ENCODE data around the gene SP1.
"Not testable (repeated sequence)": the region's sequence is repeated elsewhere in the genome, so short reads cannot be mapped to it uniquely, and the experiment has no call there.

Gene SP1

GRCh38 chr12:53380104-53380793, at the start of gene SP1:
SP1 (plus strand) TSS chr12:53380176; CDS start chr12:53380292, 116 bp downstream.
- peak; percentile 73 to 90 for DNase-seq

- DNase-seq: no peak
These were observed 49.3 kb upstream of the SP1 start for GRCh38 chr12:53330671-53331070.

DNA sequence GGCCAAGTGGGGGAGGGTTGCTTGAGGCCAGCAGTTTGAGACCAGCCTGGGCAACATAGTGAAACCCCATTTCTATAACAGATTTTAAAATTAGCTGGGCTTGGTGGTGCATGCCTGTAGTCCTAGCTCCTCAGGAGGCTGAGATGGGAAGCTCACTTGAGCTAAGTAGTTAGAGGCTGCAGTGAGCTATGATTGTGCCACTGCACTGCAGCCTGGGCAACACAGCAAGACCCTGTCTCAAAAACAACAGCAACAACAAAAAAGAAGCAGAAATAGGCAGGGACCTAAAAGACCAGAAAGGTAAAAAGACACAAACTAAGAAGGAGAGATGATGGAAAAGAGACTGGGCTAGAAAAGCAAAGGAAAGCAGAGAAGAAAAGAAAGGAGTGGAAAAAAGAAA, 47.6 kb upstream of the SP1 start:
- not testable (repeated sequence) for DNase-seq

GRCh38 chr12:53332744-53333143, 47.2 kb upstream of the SP1 start:
- DNase-seq: no peak

DNA sequence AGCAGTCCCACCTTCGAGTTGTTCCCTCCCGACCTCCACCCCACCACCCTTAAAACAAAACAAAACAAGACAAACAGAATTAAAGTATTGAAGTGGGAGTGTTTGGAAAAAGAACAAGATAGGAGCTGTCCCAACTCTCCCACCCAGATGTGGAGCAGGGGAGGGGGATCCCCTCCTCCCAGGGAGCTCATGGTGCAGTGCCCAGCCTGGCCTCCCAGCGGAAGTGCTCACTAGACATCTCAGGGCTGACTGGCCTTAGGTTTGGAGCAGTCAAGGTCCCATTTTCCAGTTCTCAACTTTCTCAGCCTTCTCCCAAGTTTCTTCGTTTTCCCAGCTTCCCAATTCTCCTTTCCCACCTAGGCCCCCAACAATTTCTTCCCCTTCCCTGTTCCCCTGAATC, 46.7 kb upstream of the SP1 start:
- DNase-seq: no peak

DNA sequence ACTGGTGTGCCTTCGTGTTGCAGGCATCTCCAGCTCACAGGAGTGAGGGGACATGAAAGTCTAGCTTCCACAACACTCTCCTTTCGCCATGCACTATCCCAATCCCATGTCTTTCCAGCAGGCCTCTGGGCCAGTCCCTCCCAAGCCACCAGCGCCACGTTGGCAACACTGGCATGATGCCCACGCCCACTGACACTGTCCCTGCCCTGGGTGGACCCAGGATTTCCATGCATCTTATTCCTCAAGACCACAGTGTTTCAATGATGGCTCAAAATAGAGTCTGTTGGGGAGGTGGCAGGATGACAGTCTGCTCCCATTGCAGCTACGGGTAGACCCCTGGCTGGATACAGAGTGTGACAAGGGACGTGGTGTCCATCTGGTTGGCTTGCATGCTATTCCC, 46.1 kb upstream of the SP1 start:
- no peak for DNase-seq

DNA sequence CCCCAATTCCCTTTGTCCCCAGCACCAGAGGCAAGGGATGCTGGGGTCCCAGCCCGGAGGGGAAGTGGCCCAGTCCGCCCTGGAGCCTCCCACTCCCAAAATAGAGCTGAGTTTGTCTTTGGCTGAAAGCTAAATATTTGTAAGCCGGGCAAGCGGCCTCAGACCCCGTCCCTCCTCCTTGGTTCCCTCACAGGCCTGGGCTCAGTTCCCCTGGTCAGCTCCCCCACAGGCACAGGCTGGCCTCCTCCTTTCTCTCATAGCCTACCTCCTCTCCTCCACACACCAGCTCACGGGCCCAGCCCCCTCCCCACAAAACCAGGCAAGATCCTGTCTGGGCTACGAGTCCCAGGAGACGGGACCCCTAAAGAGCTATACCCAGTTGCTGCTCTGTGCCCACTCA, 45.2 kb upstream of the SP1 start:
- no peak for DNase-seq

DNA sequence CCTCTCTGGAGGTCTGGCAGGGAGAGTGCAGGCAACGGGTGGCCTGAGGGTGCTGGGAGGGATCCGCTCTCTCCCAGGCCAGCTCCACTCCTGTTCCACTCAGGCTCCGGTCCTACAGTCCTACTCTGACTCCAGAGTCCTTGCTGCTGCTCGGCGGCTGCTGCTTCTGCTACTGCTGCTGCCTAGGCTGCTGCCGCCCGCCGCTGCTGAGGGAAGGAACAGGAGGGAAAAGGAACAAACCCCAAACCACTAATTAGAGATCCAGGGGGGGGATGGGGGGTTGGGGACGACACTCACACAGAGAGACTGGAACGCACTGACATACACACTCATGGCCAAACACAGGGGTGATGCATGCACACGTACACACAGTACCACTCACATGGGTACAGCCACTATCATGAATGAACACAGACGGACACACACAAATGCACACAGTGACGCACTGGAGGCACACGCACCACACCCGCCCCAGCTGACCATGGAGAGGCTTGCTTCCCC, 43.7 kb upstream of the SP1 start, which contains the start of gene SP7:
SP7 (minus strand) TSS at position 174 of the 501 bp plus-strand sequence. CDS start 708 bp downstream, outside the sequence.
- no peak for DNase-seq

- no peak for DNase-seq
These were observed 42.0 kb upstream of the SP1 start for GRCh38 chr12:53338017-53338416.

GRCh38 chr12:53338916-53339315, 41.1 kb upstream of the SP1 start:
- DNase-seq: no peak

DNA sequence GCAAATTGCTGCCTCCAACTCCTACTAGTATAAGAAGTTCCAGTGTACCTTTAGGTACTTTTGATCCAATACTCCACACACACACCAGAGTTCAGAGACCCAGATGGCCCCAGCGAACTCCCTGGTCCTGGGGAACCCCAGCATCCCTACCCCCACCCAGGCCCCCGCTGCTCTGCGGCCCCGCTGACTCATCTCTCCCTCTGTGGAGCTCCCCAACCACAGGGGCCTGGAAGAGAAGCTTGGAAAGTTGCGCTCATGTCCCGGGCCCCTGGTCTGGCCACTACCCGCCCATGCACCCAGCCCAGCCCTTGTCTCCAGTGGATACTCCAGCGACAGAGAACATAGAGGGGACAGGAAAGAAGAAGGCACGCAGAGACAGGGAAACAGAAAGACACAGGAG, 39.6 kb upstream of the SP1 start:
- DNase-seq: no peak

DNA sequence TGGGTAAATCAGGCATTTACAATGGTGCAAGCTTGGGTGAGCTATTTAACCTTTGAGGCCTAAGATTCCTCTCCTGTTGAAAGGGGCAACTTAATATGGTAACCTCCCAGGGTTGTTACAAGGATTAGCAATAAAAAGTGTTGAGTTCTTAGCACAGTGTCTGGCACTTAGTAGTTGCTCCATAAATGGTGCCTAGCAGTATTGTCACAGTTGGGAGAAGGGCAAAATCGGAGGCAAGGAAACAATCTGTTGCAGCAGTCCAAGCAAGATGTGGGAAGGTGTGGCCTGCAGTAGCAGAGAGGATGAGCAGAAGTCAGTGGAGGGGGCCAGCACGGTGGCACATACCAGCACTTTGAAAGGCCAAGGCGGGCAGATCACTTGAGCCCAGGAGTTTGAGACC, 36.5 kb upstream of the SP1 start:
- no peak for DNase-seq

DNA sequence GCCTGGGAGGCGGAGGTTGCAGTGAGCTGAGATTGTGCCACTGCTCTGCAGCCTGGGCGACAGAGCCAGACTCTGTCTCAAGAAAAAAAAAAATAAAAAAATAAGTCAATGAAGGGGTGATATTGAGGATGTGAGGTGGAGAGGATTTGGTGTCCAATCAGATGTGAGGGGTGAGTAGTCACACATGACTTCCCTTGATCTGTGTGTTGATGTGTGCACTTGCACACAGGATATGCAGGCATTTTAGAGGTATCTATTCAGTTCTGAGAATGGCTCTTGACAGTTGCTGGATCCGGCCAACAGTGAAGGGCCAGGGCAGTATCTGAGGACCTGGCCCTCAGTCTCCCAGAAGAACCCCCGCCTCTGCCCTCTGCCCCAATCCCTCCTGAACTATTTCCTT, 36.0 kb upstream of the SP1 start:
- no peak for DNase-seq

GRCh38 chr12:53344487-53344823, 35.5 kb upstream of the SP1 start:
- DNase-seq: peak in 1 of 2 experiments; percentile 6

DNA sequence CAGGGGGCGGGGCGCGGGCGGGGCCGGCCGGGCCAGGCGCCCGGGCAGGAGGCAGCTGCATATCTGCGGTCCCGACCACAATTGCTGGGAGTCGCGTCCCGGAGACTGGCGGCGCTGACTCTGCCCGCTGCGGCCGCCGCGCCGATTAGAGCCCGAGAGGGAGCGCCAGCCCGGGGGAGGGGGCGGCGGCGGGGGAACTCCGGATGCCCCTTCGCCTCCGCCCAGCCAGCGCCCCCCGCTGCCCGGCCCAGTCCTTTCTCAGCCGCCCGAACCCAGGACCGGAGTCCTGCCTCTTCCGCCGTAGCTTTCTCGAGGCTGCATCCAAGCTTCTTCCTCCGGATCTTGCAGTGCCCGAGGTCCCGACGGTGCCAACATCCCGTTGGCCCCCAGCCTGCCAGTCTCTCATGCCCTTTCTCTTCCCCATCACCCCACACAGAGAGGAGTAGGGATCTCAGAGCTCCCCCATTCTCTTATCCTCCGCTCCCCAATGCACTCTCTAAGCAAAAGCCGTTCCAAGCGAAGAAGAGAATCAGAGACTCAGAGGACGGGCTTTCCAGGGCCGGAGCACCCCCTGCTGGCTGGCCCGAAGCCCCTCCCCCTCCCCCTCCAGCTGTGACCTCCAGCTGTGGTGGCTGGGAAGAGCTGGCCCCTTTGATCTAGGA, 35.0 kb upstream of the SP1 start:
- peak; percentile 28 to 35 for DNase-seq

DNA sequence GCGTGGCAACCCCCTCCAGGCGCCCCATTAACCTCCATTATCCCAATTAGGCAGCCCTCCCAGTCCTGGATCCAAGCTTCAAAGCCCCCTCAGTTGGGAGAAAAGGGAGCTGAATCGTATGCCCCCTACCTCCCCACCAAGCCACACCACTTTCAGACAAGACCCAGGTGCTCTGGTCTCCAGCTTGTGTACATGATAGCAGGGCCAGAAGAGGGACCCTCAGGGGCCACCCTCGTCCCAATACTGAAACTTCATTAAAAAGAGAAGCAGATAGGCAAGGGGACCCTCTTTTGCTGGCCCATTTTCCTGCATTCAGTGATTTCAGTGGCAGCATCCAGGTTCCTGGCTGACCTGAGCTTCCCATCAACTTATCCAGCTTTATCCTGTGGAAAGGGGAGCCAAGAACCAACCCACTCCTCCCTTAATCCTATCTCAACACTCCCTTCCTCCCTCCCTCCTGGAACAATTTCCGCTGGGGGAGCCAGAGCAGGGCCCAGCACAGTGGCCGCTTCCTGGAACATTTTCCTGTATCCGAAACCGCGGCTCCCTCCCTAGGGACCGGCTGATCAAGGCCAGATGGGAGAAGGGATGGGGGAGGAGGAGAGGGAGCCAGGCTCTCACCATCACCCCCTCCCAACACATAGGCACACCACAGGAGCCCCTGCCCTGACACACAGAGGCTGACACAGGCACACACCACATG, 34.3 kb upstream of the SP1 start:
- no peak for DNase-seq

DNA sequence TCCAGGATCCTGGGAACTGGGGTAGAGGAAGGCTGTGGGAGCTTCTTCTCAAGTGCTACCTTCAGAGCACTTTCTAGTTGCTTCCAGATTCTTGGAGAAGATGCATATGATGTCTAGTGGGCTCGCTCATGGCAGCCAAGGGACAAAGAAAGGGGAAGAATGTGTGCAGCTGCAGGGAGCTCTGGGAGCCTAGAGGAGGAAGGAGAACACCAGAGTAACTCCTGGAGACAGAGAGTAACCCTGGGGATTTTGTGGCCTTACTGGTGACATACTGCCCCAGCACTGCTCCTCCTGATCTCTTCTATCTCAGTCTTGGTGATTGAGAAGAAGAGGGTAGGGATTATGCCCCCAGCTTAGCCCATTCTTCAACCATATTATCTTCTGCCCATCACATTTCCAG, 33.5 kb upstream of the SP1 start:
- DNase-seq: no peak

DNA sequence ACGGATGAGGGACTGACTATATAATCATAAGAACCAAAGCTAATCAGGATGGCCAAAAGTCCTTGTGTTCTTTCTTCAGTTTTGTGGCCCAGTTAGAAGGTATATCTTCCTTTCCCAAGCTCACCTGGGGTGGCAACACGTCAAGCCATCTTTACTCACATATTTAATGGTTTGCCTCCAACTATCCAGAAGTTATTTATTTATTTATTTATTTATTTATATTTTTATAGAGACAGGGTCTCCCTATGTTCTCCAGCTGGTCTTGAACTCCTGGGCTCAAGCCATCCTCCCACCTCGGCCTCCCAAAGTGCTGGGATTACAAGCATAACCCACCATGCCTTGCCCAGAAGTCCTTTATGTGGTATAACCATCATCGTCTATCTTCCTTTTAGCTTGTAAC, 32.1 kb upstream of the SP1 start:
- no peak for DNase-seq

DNA sequence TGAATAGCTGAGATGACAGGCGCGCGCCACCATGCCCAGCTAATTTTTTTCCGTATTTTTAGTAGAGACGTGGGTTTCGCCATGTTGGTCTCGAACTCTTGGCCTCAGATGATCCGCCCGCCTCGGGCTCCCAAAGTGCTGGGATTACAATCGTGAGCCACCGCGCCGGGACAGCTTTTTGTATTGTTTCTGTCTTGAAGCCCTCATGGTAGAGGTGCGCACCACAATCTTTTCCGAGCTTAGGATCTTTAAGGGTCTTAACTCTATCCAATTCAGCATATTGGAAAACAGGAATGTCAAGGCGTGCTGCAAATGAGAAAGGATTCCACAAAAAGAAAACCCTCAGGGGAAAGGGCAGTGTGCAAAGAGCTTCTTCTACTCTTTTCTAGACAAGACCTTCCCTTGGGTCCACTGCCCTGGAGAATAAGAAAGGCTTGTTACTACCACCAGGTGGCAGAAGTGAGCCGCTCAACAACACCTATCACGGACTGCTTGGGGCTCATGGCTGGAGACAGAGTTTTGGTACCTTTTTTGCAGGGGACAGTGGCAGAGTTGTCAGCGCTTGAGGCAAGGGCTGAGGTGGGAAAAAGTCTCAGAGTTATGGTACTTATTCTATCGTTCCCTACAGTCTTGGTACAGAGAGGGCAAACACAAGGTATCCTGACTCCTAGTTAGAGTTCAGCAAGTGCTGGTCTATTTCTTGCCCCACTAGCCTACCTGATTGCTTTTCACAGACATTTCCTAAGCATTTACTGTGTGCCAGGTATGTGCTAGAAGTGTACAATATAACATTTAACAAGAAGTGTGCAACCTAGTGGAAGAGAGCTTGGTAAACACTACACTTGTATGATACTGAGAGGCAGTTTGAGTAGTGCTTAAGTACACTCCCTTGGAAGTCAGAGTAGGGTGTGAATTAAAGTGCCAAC, 27.4 kb upstream of the SP1 start:
- DNase-seq: peak; percentile 34 to 76

DNA sequence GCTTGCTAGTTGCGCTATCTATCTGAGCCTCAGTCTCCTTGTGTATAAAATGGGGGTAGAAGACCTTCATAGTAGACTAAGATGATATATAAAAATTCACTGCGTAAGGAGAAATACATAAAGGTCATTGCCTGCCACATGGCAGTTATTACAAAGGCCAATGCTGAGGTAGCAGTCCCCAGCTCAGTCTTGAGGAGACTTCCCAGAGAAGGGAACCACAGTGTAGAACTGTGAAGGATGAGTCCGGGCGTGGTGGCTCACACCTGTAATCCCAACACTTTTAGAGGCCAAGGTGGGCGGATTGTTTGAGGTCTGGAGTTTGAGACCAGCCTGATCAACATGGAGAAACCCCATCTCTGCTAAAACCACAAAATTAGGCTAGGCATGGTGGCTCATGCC, 26.7 kb upstream of the SP1 start:
- no peak for DNase-seq

DNA sequence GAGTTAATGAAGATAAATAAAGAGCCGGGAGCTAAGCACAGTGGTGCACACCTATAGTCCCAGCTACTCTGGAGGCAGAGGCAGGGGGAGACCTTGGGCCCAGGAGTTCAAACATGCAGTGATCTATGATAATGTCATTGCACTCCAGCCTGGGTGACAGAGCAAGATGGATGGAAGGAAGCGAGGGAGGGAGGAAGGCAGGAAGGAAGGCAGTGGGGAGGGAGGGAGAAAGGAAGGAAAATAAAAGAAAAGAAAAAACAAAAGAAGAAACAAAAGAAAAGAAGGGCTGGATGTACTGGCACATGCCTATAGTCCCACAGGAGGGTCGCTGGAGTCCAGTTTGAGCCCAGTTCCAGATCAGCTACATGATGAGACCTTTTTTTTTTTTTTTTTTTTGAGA, 24.9 kb upstream of the SP1 start:
- no peak for DNase-seq

DNA sequence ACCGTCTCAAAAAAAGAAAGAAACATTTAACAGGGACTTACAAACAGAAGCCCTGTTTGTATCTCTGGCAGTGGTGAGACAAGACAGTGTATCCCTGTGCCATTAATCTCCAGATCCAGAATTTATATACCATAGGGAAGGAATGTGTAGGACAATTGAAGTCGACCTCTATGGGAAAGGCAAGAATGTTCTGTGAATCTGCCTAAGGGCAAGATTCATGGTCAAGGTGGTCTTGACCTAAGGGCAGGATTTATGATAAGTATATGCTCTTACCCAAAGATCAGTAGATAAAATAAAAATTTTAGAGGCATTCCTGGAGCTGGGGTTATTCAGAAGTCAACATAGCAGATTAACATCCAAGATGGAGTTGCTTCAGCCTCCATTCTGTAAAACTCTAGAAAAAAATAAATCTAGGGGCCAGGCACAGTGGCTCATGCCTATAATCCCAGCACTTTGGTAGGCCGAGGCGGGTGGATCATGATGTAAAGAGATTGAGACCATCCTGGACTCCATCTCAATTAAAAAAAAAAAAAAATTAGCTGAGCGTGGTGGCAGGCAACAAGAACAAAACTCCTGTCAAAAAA, 21.0 kb upstream of the SP1 start:
- DNase-seq: no peak
